ENCODE data around the gene DCBLD1. TPM values are rescaled to one million over a fixed set of nuclear protein-coding genes. Genes with fewer than 3 reads are reported as not detected.

Gene DCBLD1
- total and polyA plus RNA-seq, 2 of the 13 experiments (the other 11 are each of a cell fraction or from before 2014, with no cell fraction given): 23.2 to 41.5 TPM

DNA sequence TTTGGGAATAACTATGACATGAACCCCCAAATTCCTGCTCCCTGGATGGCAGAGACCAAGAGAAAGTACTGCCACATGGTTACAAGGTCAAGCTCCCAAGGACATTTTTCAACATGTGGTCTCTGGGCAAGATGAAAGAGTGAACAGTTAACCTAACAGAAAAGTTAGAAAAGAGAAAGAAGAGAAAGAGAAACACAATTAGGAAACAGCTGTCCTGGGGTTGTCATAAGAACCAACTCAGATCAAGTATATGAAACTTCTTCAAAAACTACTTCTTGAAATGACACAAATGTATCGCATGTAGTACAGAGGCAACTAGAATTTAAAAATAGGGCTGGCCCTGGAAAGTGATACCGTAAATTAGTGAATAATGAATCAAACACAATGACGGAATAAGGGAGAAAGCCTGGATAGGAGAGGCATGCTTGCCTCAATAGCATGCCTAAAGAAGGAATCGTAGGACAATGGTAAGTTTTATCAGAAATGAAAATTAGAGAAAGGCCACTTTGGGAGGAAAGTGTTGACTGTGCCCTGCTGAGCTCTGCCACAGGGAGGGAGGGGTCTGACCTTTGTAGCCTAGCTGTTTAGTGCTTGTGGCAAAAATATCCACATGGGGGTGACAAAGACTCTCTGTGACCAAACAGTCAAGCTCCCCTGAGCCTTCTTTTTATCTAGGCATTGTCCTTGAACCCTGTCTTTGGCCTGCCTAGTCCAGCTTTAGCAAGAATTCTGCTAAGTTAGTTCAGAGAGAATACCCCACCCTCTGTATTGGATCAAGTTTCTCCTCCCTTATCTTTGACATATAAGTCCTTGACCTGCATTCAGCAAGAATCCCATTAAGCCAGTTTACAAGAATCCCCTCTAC, 4.3 kb upstream of the DCBLD1 start (continued):
- TF ChIP-seq, protein P1, sequence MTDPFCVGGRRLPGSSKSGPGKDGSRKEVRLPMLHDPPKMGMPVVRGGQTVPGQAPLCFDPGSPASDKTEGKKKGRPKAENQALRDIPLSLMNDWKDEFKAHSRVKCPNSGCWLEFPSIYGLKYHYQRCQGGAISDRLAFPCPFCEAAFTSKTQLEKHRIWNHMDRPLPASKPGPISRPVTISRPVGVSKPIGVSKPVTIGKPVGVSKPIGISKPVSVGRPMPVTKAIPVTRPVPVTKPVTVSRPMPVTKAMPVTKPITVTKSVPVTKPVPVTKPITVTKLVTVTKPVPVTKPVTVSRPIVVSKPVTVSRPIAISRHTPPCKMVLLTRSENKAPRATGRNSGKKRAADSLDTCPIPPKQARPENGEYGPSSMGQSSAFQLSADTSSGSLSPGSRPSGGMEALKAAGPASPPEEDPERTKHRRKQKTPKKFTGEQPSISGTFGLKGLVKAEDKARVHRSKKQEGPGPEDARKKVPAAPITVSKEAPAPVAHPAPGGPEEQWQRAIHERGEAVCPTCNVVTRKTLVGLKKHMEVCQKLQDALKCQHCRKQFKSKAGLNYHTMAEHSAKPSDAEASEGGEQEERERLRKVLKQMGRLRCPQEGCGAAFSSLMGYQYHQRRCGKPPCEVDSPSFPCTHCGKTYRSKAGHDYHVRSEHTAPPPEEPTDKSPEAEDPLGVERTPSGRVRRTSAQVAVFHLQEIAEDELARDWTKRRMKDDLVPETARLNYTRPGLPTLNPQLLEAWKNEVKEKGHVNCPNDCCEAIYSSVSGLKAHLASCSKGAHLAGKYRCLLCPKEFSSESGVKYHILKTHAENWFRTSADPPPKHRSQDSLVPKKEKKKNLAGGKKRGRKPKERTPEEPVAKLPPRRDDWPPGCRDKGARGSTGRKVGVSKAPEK (CRISPR knock-in tag; IDR thresholded peaks at IDR 0.05; ENCODE audit: borderline replicate concordance): no peak; the same call in 1 of the 2 replicates
- TF ChIP-seq, protein P2, sequence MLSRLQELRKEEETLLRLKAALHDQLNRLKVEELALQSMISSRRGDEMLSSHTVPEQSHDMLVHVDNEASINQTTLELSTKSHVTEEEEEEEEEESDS (CRISPR knock-in tag; IDR thresholded peaks at IDR 0.05; ENCODE audit: borderline replicate concordance): no peak
- TF ChIP-seq ZNF749 (CRISPR knock-in tag; IDR thresholded peaks at IDR 0.05; ENCODE audit: borderline replicate concordance) (0 out of 2 replicates have a peak, but pooled peaks have one; percentile 51), SP4 (CRISPR knock-in tag; IDR thresholded peaks at IDR 0.05) (no peak), ZSCAN21 (CRISPR knock-in tag; IDR thresholded peaks at IDR 0.05; ENCODE audit: borderline replicate concordance) (no peak; the same call in 1 of the 2 replicates), ZNF557 (CRISPR knock-in tag; IDR thresholded peaks at IDR 0.05) (no peak; the same call in 1 of the 2 replicates), NPAS2 (CRISPR knock-in tag; IDR thresholded peaks at IDR 0.05; ENCODE audit: borderline replicate concordance) (no peak), ASH2L (IDR thresholded peaks at IDR 0.05; ENCODE audit: insufficient read length, low read depth, low read length) (no peak), ZNF101 (CRISPR knock-in tag; IDR thresholded peaks at IDR 0.05; ENCODE audit: borderline replicate concordance, low read depth) (no peak), HCFC1 (IDR thresholded peaks at IDR 0.05; ENCODE audit: low read depth, low read length) (no peak), ZBTB7B (CRISPR knock-in tag; IDR thresholded peaks at IDR 0.05) (peak; percentile 51; the same call in 1 of the 2 replicates), ZNF564 (CRISPR knock-in tag; IDR thresholded peaks at IDR 0.05) (no peak), KLF9 (CRISPR knock-in tag; IDR thresholded peaks at IDR 0.05; ENCODE audit: low read depth) (no peak)
- TF ChIP-seq, protein P3, sequence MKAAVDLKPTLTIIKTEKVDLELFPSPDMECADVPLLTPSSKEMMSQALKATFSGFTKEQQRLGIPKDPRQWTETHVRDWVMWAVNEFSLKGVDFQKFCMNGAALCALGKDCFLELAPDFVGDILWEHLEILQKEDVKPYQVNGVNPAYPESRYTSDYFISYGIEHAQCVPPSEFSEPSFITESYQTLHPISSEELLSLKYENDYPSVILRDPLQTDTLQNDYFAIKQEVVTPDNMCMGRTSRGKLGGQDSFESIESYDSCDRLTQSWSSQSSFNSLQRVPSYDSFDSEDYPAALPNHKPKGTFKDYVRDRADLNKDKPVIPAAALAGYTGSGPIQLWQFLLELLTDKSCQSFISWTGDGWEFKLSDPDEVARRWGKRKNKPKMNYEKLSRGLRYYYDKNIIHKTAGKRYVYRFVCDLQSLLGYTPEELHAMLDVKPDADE (CRISPR knock-in tag; IDR thresholded peaks at IDR 0.05): no peak
- TF ChIP-seq, protein P4, sequence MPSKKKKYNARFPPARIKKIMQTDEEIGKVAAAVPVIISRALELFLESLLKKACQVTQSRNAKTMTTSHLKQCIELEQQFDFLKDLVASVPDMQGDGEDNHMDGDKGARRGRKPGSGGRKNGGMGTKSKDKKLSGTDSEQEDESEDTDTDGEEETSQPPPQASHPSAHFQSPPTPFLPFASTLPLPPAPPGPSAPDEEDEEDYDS (CRISPR knock-in tag; IDR thresholded peaks at IDR 0.05): 0 out of 2 replicates have a peak, but pooled peaks have one; percentile 46
- TF ChIP-seq, protein P5, sequence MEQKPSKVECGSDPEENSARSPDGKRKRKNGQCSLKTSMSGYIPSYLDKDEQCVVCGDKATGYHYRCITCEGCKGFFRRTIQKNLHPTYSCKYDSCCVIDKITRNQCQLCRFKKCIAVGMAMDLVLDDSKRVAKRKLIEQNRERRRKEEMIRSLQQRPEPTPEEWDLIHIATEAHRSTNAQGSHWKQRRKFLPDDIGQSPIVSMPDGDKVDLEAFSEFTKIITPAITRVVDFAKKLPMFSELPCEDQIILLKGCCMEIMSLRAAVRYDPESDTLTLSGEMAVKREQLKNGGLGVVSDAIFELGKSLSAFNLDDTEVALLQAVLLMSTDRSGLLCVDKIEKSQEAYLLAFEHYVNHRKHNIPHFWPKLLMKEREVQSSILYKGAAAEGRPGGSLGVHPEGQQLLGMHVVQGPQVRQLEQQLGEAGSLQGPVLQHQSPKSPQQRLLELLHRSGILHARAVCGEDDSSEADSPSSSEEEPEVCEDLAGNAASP (CRISPR knock-in tag; IDR thresholded peaks at IDR 0.05; ENCODE audit: borderline replicate concordance): peak; percentile 79; the same call in 1 of the 2 replicates
- TF ChIP-seq, protein P6, sequence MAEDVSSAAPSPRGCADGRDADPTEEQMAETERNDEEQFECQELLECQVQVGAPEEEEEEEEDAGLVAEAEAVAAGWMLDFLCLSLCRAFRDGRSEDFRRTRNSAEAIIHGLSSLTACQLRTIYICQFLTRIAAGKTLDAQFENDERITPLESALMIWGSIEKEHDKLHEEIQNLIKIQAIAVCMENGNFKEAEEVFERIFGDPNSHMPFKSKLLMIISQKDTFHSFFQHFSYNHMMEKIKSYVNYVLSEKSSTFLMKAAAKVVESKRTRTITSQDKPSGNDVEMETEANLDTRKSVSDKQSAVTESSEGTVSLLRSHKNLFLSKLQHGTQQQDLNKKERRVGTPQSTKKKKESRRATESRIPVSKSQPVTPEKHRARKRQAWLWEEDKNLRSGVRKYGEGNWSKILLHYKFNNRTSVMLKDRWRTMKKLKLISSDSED (CRISPR knock-in tag; IDR thresholded peaks at IDR 0.05): no peak
